ENCODE results near the gene CAMK1D. TPM values are rescaled to one million over a fixed set of nuclear protein-coding genes. Genes with fewer than 3 reads are reported as not detected.

The CAMK1D gene
- total and polyA plus RNA-seq, 2 experiments from 2014 or later = 4.6 to 7.2 TPM

DNA sequence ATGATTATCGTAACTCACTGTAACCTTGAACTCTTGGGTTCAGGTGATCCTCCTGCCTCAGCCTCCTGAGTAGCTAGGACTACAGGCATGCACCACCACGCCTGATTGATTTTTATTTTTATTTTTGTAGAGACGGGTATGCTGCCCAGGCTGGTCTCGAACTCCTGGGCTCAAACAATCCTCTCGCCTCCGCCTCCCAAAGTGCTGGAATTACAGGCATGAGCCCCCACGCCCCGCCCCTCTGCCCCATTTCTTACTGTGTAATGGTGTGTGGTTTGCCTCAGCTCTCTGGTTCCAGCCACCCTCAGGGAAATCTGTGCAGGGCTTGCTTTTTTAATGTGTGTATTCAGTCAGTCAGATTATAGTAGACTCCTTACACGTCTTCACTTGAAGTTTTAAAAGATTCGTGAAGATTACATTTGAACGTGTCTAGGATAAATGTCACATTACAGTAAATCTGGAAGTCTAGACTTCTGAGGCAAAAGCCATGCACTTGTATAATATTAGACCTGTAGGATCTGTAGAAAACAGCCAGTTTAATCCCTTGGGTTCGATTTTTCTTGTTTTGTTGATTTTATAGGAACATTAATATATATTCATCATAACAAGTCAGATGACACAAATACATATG, 276.2 kb downstream of the CAMK1D start (continued):
- TF ChIP-seq, protein P1, sequence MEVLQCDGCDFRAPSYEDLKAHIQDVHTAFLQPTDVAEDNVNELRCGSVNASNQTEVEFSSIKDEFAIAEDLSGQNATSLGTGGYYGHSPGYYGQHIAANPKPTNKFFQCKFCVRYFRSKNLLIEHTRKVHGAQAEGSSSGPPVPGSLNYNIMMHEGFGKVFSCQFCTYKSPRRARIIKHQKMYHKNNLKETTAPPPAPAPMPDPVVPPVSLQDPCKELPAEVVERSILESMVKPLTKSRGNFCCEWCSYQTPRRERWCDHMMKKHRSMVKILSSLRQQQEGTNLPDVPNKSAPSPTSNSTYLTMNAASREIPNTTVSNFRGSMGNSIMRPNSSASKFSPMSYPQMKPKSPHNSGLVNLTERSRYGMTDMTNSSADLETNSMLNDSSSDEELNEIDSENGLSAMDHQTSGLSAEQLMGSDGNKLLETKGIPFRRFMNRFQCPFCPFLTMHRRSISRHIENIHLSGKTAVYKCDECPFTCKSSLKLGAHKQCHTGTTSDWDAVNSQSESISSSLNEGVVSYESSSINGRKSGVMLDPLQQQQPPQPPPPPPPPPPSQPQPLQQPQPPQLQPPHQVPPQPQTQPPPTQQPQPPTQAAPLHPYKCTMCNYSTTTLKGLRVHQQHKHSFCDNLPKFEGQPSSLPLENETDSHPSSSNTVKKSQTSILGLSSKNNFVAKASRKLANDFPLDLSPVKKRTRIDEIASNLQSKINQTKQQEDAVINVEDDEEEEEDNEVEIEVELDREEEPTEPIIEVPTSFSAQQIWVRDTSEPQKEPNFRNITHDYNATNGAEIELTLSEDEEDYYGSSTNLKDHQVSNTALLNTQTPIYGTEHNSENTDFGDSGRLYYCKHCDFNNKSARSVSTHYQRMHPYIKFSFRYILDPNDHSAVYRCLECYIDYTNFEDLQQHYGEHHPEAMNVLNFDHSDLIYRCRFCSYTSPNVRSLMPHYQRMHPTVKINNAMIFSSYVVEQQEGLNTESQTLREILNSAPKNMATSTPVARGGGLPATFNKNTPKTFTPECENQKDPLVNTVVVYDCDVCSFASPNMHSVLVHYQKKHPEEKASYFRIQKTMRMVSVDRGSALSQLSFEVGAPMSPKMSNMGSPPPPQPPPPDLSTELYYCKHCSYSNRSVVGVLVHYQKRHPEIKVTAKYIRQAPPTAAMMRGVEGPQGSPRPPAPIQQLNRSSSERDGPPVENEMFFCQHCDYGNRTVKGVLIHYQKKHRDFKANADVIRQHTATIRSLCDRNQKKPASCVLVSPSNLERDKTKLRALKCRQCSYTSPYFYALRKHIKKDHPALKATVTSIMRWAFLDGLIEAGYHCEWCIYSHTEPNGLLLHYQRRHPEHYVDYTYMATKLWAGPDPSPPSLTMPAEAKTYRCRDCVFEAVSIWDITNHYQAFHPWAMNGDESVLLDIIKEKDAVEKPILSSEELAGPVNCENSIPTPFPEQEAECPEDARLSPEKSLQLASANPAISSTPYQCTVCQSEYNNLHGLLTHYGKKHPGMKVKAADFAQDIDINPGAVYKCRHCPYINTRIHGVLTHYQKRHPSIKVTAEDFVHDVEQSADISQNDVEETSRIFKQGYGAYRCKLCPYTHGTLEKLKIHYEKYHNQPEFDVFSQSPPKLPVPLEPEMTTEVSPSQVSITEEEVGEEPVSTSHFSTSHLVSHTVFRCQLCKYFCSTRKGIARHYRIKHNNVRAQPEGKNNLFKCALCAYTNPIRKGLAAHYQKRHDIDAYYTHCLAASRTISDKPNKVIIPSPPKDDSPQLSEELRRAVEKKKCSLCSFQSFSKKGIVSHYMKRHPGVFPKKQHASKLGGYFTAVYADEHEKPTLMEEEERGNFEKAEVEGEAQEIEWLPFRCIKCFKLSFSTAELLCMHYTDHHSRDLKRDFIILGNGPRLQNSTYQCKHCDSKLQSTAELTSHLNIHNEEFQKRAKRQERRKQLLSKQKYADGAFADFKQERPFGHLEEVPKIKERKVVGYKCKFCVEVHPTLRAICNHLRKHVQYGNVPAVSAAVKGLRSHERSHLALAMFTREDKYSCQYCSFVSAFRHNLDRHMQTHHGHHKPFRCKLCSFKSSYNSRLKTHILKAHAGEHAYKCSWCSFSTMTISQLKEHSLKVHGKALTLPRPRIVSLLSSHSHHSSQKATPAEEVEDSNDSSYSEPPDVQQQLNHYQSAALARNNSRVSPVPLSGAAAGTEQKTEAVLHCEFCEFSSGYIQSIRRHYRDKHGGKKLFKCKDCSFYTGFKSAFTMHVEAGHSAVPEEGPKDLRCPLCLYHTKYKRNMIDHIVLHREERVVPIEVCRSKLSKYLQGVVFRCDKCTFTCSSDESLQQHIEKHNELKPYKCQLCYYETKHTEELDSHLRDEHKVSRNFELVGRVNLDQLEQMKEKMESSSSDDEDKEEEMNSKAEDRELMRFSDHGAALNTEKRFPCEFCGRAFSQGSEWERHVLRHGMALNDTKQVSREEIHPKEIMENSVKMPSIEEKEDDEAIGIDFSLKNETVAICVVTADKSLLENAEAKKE (CRISPR knock-in tag; IDR thresholded peaks at IDR 0.05) = no peak
- no peak for TF ChIP-seq CTCF (conservative IDR thresholded peaks at IDR 0.05; ENCODE audit: low read depth in 2 of 2)

- Mint-ChIP-seq H3K4me3 (no peak overlapping the region), H3K36me3 (ENCODE audit: low read depth) (peaks cover 15% of the 10 kb centered on the region), H3K27ac (no peak overlapping the region), H3K4me1 (peaks cover 11% of the 10 kb centered on the region; the same call in 2 of the 3 replicates), H3K27me3 (ENCODE audit: insufficient read depth, low read depth, poor library complexity) (no peaks in the 10 kb centered on the region), H3K9me3 (peaks cover 13% of the 10 kb centered on the region; the same call in 2 of the 3 replicates)
- H3K36me3 ChIP-seq (ENCODE audit: insufficient read depth) = no peaks in the 10 kb centered on the region
- no peaks in the 10 kb centered on the region; the same call in 1 of the 2 replicates for H3K9me2 ChIP-seq (ENCODE audit: insufficient read depth)
- no peaks in the 10 kb centered on the region for H4K20me1 ChIP-seq (replicated peaks; ENCODE audit: insufficient read depth)
- no peak overlapping the region for H3K27ac ChIP-seq (ENCODE audit: low read depth)
- no peak overlapping the region for H3K4me2 ChIP-seq
- no peak overlapping the region for H2AFZ ChIP-seq
- no peaks in the 10 kb centered on the region for H3K27me3 ChIP-seq (ENCODE audit: insufficient read depth)
- peaks cover 14% of the 10 kb centered on the region for H3K4me1 ChIP-seq (ENCODE audit: insufficient read depth)
- no peak for ATAC-seq
- DNase-seq (ENCODE audit: low spot score) = no peak
- H3K79me2 ChIP-seq (replicated peaks; ENCODE audit: insufficient read depth) = no peaks in the 10 kb centered on the region
- H3F3A ChIP-seq (replicated peaks; ENCODE audit: low read depth) = no peaks in the 10 kb centered on the region
- H3K4me3 ChIP-seq = no peak overlapping the region
- TF ChIP-seq CREB1 (CRISPR knock-in tag; IDR thresholded peaks at IDR 0.05; ENCODE audit: low read depth) (no peak), STAT1 (IDR thresholded peaks at IDR 0.05; ENCODE audit: unreplicated experiment) (no peak), JUNB (IDR thresholded peaks at IDR 0.05; ENCODE audit: unreplicated experiment) (no peak), REST (IDR thresholded peaks at IDR 0.05; ENCODE audit: unreplicated experiment) (no peak), CTCF (conservative IDR thresholded peaks at IDR 0.05; ENCODE audit: low read depth in 2 of 2) (no peak), POLR2AphosphoS5 (IDR thresholded peaks at IDR 0.05; ENCODE audit: low read depth) (no peak), NANOG (IDR thresholded peaks at IDR 0.05; ENCODE audit: borderline replicate concordance) (no peak)
These were observed 278.8 kb downstream of the CAMK1D start for GRCh38 chr10:12628153-12628552.
